Stimulated activated CD4-positive, alpha-beta T cell treated with anti-CD3 and anti-CD28 coated beads, Interleukin-15, amount 100 ng/mL, for 1 hour (primary cell): ENCODE measurements around the gene CD164L2.
"Not testable (repeated sequence)": the region's sequence is repeated elsewhere in the genome, so short reads cannot be mapped to it uniquely, and the experiment has no call there.

ENCODE experiments used
- DNase-seq, 2 donors: peaks; one replicate each; pipeline ENCODE4 v3.0.0-alpha.2; 2020; ENCODE audit warnings: low read depth in 1 of 2, low spot score in 1 of 2

Gene CD164L2

DNA sequence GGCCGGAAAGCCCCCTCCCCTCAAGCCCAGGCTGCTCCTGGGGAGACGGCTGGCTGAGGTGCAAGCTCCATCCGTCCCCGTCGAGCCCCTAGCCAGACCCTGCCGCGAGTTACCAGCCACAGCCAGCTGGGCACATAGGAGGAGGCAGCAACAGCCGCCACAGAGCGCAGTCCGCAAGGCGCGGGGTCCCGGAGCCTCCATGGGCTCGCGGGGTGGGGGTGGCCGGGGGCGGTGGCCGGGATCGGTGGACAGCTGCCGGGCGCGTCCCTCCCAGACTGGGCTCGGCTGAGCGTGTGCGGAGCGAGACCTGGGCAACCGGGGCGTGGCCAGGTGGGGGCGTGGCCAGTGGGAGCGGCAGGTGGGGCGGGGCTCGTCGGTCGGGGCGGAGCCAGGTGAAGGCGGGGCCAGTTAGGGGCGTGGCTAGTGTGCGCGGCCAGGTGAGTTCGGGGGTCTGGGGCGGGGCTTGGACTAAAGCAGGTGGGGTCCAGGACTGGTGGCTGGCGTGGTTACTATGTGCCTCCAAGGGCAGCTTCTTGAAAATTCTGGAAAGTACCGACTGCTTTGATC, at the start of gene CD164L2:
TSS of gene CD164L2 (minus strand) at position 295 of the 567 bp plus-strand sequence. CDS start at position 201, 94 bp downstream.
- DNase-seq = peak; percentile 16 to 31

GRCh38 chr1:27432725-27433124, 49.6 kb upstream of the CD164L2 start:
- not testable (repeated sequence) for DNase-seq

DNA sequence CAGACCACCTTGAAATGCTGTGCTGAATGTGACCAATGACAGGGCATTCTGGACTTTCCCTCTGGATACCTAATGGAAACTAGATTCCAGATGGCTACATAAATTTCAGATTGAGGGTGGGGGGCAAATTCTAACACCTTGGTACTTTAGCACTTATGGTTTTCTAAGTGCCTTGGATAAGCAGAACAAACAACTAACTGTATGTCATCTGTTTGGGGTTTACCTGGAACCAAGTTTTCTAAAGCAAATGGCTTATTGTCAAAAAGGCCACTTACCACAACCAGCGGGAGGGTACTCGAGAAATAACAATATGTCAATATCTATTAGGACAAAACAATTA, 48.4 kb upstream of the CD164L2 start:
- DNase-seq = no peak

- no peak for DNase-seq
Measured at GRCh38 chr1:27430903-27431600, 47.9 kb upstream of the CD164L2 start.

DNA sequence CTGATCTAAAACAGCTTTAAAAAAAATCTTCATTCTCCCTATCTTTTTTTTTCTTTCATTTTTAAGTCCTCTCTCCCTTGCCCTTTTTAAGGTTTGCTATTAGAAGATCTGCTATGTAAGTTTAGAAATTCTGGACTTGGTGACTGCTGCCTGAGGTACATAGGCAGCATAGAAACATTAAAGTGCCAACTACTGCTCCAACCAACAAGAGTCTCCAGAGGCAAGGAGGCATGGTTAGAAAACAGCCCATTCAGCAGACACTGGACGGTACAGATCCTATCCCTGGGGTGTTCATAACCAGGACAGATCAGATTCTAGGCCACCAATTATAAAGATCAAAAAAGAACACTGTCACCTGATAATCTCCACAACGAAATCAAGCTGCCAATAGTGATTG, 45.9 kb upstream of the CD164L2 start:
- no peak for DNase-seq

- no peak for DNase-seq
Measured at GRCh38 chr1:27428316-27429028, 45.3 kb upstream of the CD164L2 start.

GRCh38 chr1:27427816-27428315, 44.7 kb upstream of the CD164L2 start:
- no peak for DNase-seq

GRCh38 chr1:27427329-27427728, 44.2 kb upstream of the CD164L2 start:
- no peak for DNase-seq

- no peak for DNase-seq
Measured at GRCh38 chr1:27423709-27424108, 40.6 kb upstream of the CD164L2 start.

GRCh38 chr1:27418326-27419185, 35.4 kb upstream of the CD164L2 start:
- no peak for DNase-seq

GRCh38 chr1:27417713-27418112, 34.6 kb upstream of the CD164L2 start:
- DNase-seq = no peak

- no peak for DNase-seq
Measured at GRCh38 chr1:27416387-27417111, 33.4 kb upstream of the CD164L2 start.

- DNase-seq = no peak
Measured at GRCh38 chr1:27414091-27414490, 31.0 kb upstream of the CD164L2 start.

DNA sequence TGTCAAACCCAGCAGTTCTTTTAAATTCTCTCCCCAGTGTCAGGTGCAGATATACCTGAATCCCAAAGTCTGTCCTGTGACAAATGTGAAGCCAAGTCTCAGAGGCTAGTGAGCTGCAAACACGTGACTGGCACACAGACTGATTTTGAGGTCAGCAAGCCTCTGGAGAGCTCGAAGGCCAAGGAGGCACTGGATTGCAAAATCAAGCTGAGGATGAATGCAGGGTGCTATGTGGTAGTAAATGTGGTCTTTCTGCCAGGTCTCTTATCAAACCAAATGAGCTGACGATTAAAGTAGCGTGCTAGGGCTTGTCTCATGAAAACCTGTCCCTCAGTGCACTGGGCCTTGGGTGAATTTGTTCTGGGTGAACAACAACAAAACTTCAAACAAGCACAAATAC, 29.9 kb upstream of the CD164L2 start:
- DNase-seq = no peak

- no peak for DNase-seq
Measured at GRCh38 chr1:27412502-27412901, 29.4 kb upstream of the CD164L2 start.

GRCh38 chr1:27410709-27411108, 27.6 kb upstream of the CD164L2 start:
- DNase-seq = no peak

- DNase-seq = no peak
Measured at GRCh38 chr1:27409669-27410068, 26.5 kb upstream of the CD164L2 start.

GRCh38 chr1:27408151-27408550, 25.0 kb upstream of the CD164L2 start:
- DNase-seq = no peak

DNA sequence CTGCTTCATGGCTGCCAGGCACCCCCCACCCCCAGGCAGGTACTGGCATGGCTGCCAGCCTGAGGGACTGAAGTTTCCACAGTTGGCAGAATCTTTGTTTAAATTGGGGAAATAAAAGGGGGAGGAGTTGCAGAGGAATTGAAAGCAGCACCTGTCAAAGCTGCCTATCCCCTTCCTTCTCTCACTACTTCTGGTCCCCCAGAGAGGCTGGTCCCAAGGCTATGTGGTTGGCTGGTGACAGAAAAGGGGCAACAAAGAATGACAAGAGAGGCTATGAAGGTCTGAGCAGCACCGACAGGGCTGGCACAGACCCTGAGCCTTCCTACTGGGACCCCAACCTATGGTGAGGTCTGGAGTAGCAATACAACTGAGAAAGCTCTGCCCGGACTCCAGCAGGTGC, 23.7 kb upstream of the CD164L2 start:
- not testable (repeated sequence) for DNase-seq

GRCh38 chr1:27406362-27406680, 23.2 kb upstream of the CD164L2 start:
- no peak for DNase-seq
